ENCODE measurements around the gene A2ML1. TPM values are rescaled to one million over a fixed set of nuclear protein-coding genes. Genes with fewer than 3 reads are reported as not detected.
"Not testable (repeated sequence)": the region's sequence is repeated elsewhere in the genome, so short reads cannot be mapped to it uniquely, and the experiment has no call there.

Gene A2ML1
- total and polyA plus RNA-seq, 2 experiments from 2014 or later: not detected

DNA sequence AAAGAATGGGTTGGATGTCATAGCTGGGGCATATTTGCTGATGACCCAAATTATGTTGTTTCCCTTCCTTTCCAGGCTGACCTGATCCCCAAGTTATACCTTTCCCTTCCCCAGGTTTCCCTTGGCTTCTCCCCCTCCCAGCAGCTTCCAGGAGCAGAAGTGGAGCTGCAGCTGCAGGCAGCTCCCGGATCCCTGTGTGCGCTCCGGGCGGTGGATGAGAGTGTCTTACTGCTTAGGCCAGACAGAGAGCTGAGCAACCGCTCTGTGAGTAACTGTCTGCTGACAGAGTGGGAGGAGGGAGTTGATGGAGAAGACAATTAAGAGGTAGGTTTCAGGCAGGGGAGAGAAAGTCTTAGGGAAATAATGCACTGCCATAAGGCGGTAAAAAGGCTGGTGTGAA, 25.0 kb downstream of the A2ML1 start:
- no peak for DNase-seq
- H3F3A ChIP-seq (ENCODE audit: insufficient read depth): no peaks in the 10 kb centered on the region

DNA sequence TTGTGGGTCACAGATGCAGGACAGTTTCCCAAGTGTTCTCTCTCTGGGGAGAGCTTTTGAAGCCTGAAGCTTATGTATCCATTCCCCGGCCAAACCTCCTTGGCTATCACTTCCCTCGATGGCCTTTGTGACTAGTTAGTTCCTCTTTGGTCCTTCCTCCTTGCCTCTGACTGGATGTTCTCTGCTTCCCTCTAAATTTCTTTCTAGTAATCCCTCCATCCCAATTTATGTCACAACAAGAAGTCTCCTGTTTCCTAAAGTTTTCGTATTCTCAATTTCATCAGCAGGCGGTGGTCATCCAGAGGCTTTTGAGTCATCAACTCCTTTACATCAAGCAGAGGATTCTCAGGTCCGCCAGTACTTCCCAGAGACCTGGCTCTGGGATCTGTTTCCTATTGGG, 27.5 kb downstream of the A2ML1 start:
- Histone ChIP-seq H2AFZ (no peak overlapping the region), H3K9me3 (ENCODE audit: low read depth) (no peaks in the 10 kb centered on the region), H3K79me2 (ENCODE audit: insufficient read depth) (no peaks in the 10 kb centered on the region), H3K9ac (no peak overlapping the region), H3K9me2 (ENCODE audit: insufficient read depth) (no peaks in the 10 kb centered on the region), H3K4me2 (ENCODE audit: unreplicated experiment) (no peak overlapping the region), H3K4me3 (no peak overlapping the region), H3F3A (ENCODE audit: insufficient read depth) (no peaks in the 10 kb centered on the region), H3K27ac (no peak overlapping the region), H3K36me3 (ENCODE audit: low read depth) (no peaks in the 10 kb centered on the region), H4K20me1 (ENCODE audit: insufficient read depth) (no peaks in the 10 kb centered on the region), H3K27me3 (replicated peaks; ENCODE audit: insufficient read depth) (no peaks in the 10 kb centered on the region), H3K4me1 (ENCODE audit: insufficient read depth) (no peaks in the 10 kb centered on the region)
- WGBS, 2 experiments (ENCODE audit: low coverage in 1 of 2, low lambda C conversion rate in 2 of 2, missing lambda C conversion rate in 2 of 2): 62 to 66% methylated on average over 5 of the region's 5 CpGs
- in situ Hi-C loops (cut with MboI): no loop called here
- DNase-seq: no peak
- no peak for TF ChIP-seq EZH2 (IDR thresholded peaks at IDR 0.05; ENCODE audit: insufficient read depth, poor library complexity, severe bottlenecking)
- no peak for TF ChIP-seq EZH2phosphoT487 (IDR thresholded peaks at IDR 0.05; ENCODE audit: insufficient read depth, low read depth)

More for the DNA sequence above, 25.0 kb downstream of the A2ML1 start:
- in situ Hi-C loops (cut with MboI): no loop called here
- Histone ChIP-seq H3K36me3 (ENCODE audit: low read depth) (no peaks in the 10 kb centered on the region), H3K4me1 (ENCODE audit: insufficient read depth) (no peaks in the 10 kb centered on the region), H3K9me2 (ENCODE audit: insufficient read depth) (no peaks in the 10 kb centered on the region), H2AFZ (no peak overlapping the region), H3K9ac (no peak overlapping the region), H3K79me2 (ENCODE audit: insufficient read depth) (no peaks in the 10 kb centered on the region), H3K27me3 (replicated peaks; ENCODE audit: insufficient read depth) (no peaks in the 10 kb centered on the region), H3K4me2 (ENCODE audit: unreplicated experiment) (no peak overlapping the region), H3K9me3 (ENCODE audit: low read depth) (no peaks in the 10 kb centered on the region), H3K27ac (no peak overlapping the region), H3K4me3 (no peak overlapping the region), H4K20me1 (ENCODE audit: insufficient read depth) (no peaks in the 10 kb centered on the region)
- WGBS, 2 experiments (ENCODE audit: low coverage in 1 of 2, low lambda C conversion rate in 2 of 2, missing lambda C conversion rate in 2 of 2): 63 to 67% methylated on average over 6 of the region's 6 CpGs
- TF ChIP-seq EZH2phosphoT487 (IDR thresholded peaks at IDR 0.05; ENCODE audit: insufficient read depth, low read depth) (no peak), EZH2 (IDR thresholded peaks at IDR 0.05; ENCODE audit: insufficient read depth, poor library complexity, severe bottlenecking) (no peak)

DNA sequence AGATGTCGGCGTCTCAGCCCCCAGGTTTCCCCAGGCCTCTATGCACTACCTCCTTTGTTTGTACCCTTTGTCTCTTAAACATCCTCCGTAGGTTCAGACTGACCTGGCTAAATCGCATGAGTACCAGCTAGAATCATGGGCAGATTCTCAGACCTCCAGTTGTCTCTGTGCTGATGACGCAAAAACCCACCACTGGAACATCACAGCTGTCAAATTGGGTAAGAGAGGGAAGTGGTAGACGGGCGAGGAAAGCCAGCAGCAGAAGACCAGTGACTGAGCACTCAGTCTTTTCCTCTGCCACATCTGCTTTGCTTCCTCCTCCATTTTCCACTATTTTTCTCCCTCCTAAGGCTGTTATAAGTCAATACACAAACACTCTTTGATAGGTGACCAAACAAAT, 29.7 kb downstream of the A2ML1 start:
- H2AFZ ChIP-seq: no peak overlapping the region
- no peaks in the 10 kb centered on the region for H3K27me3 ChIP-seq (replicated peaks; ENCODE audit: insufficient read depth)
- in situ Hi-C loops (cut with MboI): no loop called here
- no peaks in the 10 kb centered on the region for H4K20me1 ChIP-seq (ENCODE audit: insufficient read depth)
- WGBS, 2 experiments (ENCODE audit: low coverage in 1 of 2, low lambda C conversion rate in 2 of 2, missing lambda C conversion rate in 2 of 2): 41 to 53% methylated on average over 7 of the region's 7 CpGs
- no peaks in the 10 kb centered on the region for H3K36me3 ChIP-seq (ENCODE audit: low read depth)
- H3K9me3 ChIP-seq (ENCODE audit: low read depth): no peaks in the 10 kb centered on the region
- TF ChIP-seq EZH2phosphoT487 (IDR thresholded peaks at IDR 0.05; ENCODE audit: insufficient read depth, low read depth) (no peak), EZH2 (IDR thresholded peaks at IDR 0.05; ENCODE audit: insufficient read depth, poor library complexity, severe bottlenecking) (no peak)
- H3F3A ChIP-seq (ENCODE audit: insufficient read depth): no peaks in the 10 kb centered on the region
- no peaks in the 10 kb centered on the region for H3K4me1 ChIP-seq (ENCODE audit: insufficient read depth)
- H3K27ac ChIP-seq: no peak overlapping the region
- no peak overlapping the region for H3K4me3 ChIP-seq
- H3K9me2 ChIP-seq (ENCODE audit: insufficient read depth): no peaks in the 10 kb centered on the region
- H3K4me2 ChIP-seq (ENCODE audit: unreplicated experiment): no peak overlapping the region
- H3K9ac ChIP-seq: no peak overlapping the region
- H3K79me2 ChIP-seq (ENCODE audit: insufficient read depth): no peaks in the 10 kb centered on the region
- no peak for DNase-seq

DNA sequence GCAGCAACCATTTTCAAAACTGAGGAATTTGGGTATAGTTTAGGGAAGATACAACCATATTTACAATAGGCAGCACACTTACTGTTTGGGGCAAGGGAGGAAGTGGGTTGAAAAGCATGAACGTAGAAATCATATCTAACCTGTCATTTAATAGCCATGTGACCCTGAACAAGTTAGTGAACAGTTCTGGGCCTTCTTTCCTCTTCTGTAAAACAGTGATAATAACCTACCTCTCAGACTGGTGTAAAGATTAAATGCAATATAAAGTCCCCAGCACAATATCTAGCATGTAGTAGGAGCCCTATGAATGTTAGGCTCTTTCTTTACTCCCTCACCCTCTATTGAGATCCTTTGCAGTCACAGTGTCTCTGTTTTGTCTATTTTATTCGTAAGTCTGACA, 33.5 kb downstream of the A2ML1 start:
- in situ Hi-C loops (cut with MboI): no loop called here
- no peaks in the 10 kb centered on the region for H3K9me3 ChIP-seq (ENCODE audit: low read depth)
- no peaks in the 10 kb centered on the region for H4K20me1 ChIP-seq (ENCODE audit: insufficient read depth)
- H3K4me1 ChIP-seq (ENCODE audit: insufficient read depth): no peaks in the 10 kb centered on the region
- H3K4me2 ChIP-seq (ENCODE audit: unreplicated experiment): no peak overlapping the region
- no peak overlapping the region for H3K4me3 ChIP-seq
- no peak for DNase-seq
- H3K27ac ChIP-seq: no peak overlapping the region
- H3K36me3 ChIP-seq (ENCODE audit: low read depth): no peaks in the 10 kb centered on the region
- H3K9me2 ChIP-seq (ENCODE audit: insufficient read depth): no peaks in the 10 kb centered on the region
- no peak for TF ChIP-seq EZH2 (IDR thresholded peaks at IDR 0.05; ENCODE audit: insufficient read depth, poor library complexity, severe bottlenecking)
- H3K27me3 ChIP-seq (replicated peaks; ENCODE audit: insufficient read depth): no peaks in the 10 kb centered on the region
- no peaks in the 10 kb centered on the region for H3F3A ChIP-seq (ENCODE audit: insufficient read depth)
- WGBS, 2 experiments (ENCODE audit: low coverage in 1 of 2, low lambda C conversion rate in 2 of 2, missing lambda C conversion rate in 2 of 2): 18 to 32% methylated on average over 2 of the region's 2 CpGs
- H3K79me2 ChIP-seq (ENCODE audit: insufficient read depth): no peaks in the 10 kb centered on the region
- H3K9ac ChIP-seq: no peak overlapping the region
- no peak overlapping the region for H2AFZ ChIP-seq

DNA sequence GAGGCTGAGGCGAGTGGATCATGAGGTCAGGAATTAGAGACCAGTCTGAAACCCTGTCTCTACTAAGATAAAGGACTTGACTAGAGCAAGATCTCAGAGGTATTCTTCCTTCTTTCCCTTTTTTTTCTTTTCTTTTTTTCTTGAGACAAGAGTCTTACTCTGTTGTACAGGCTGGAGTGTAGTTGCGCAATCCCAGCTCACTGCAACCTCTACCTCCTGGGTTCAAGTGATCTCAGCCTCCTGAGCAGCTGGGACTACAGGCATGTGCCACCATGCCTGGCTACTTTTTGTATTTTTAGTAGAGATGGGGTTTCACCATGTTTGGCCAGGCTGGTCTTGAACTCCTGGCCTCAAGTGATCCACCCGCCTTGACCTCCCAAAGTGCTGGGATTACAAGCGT, 37.0 kb downstream of the A2ML1 start:
- in situ Hi-C loops (cut with MboI); H3K27ac ChIP-seq: not testable (repeated sequence)

More for the DNA sequence above, 37.0 kb downstream of the A2ML1 start:
- 73 to 78% methylated on average over 4 of the region's 4 CpGs for WGBS, 2 experiments (ENCODE audit: low coverage in 1 of 2, low lambda C conversion rate in 2 of 2, missing lambda C conversion rate in 2 of 2)
- not testable (repeated sequence) for H3K4me3 ChIP-seq; H3F3A ChIP-seq (ENCODE audit: insufficient read depth); H3K9ac ChIP-seq; H3K9me3 ChIP-seq (ENCODE audit: low read depth); H3K4me2 ChIP-seq (ENCODE audit: unreplicated experiment); H3K27me3 ChIP-seq (replicated peaks; ENCODE audit: insufficient read depth); DNase-seq; H2AFZ ChIP-seq; H3K79me2 ChIP-seq (ENCODE audit: insufficient read depth); H3K36me3 ChIP-seq (ENCODE audit: low read depth); H3K9me2 ChIP-seq (ENCODE audit: insufficient read depth); H4K20me1 ChIP-seq (ENCODE audit: insufficient read depth); H3K4me1 ChIP-seq (ENCODE audit: insufficient read depth)

Measured in GM23248 (cell line).